Epithelial cell of esophagus (primary cell): ENCODE measurements around the gene ATAD1.
"Not testable (repeated sequence)": the region's sequence is repeated elsewhere in the genome, so short reads cannot be mapped to it uniquely, and the experiment has no call there.

Experiments used
- DNase-seq: peaks from one replicate; pipeline ENCODE4 v3.0.0; 2010; ENCODE audit warnings: low read depth
- H3K4me3 ChIP-seq: 2 replicates; pipeline ENCODE4 v1.5.1; 2011; ENCODE audit warnings: mild to moderate bottlenecking, low read length, control low read depth
- CTCF ChIP-seq: IDR thresholded peaks from 2 replicates; pipeline ENCODE4 v1.5.1; 2011; ENCODE audit warnings: low read depth, mild to moderate bottlenecking, low read length, control low read depth, inconsistent platforms; ENCODE audit not compliant: insufficient read depth; ENCODE audit errors: missing control alignments

The ATAD1 gene

GRCh38 chr10:87816898-87817608, 973 bp downstream of the ATAD1 start:
- peak; percentile 14 for DNase-seq
- TF ChIP-seq CTCF, result no peak
- H3K4me3 ChIP-seq, result peak overlapping the region; percentile 86

GRCh38 chr10:87816163-87816897, 1.7 kb downstream of the ATAD1 start:
- peak; percentile 12 for TF ChIP-seq CTCF
- DNase-seq, result no peak
- H3K4me3 ChIP-seq, result peak overlapping the region; percentile 86

- no peak overlapping the region for H3K4me3 ChIP-seq
- no peak for TF ChIP-seq CTCF
- DNase-seq, result peak; percentile 14
Measured at GRCh38 chr10:87804939-87805569, 13.0 kb downstream of the ATAD1 start.

- H3K4me3 ChIP-seq, result no peak overlapping the region
- DNase-seq, result no peak
- no peak for TF ChIP-seq CTCF
Measured at GRCh38 chr10:87803831-87804230, 14.2 kb downstream of the ATAD1 start.

GRCh38 chr10:87803328-87803727, 14.7 kb downstream of the ATAD1 start:
- DNase-seq, result no peak
- no peak for TF ChIP-seq CTCF
- H3K4me3 ChIP-seq, result no peak overlapping the region

- H3K4me3 ChIP-seq, DNase-seq: not testable (repeated sequence)
Measured at GRCh38 chr10:87801813-87802435, 16.1 kb downstream of the ATAD1 start.

- TF ChIP-seq CTCF, result no peak
- no peak for DNase-seq
- H3K4me3 ChIP-seq, result no peak overlapping the region
Measured at GRCh38 chr10:87799860-87800259, 18.2 kb downstream of the ATAD1 start.
